H1 (cell line): ENCODE measurements around the gene BBX. TPM values are rescaled to one million over a fixed set of nuclear protein-coding genes. Genes with fewer than 3 reads are reported as not detected.

Experiments
- CHD2 ChIP-seq: IDR thresholded peaks from 2 replicates; pipeline ENCODE4 v1.6.1; 2012; ENCODE audit warnings: low read length, improper control_type of control experiment
- CHD7 ChIP-seq: fragments of 300-600 bp; sonication (generic); IDR thresholded peaks from 2 replicates; pipeline ENCODE4 v1.7.1; 2012; ENCODE audit warnings: low read length, moderate library complexity, mild to moderate bottlenecking, inconsistent platforms; ENCODE audit not compliant: insufficient replicate concordance
- CTBP2 ChIP-seq: IDR thresholded peaks from 2 replicates; pipeline ENCODE4 v1.7.0; 2011; ENCODE audit warnings: borderline replicate concordance, mild to moderate bottlenecking, moderate library complexity, mixed read lengths, low read length; ENCODE audit not compliant: insufficient read depth, insufficient read length
- CTCF ChIP-seq, 3 experiments: IDR thresholded peaks; 1 replicate in 2 of 3; 2 replicates in 1 of 3; pipeline versions ENCODE4 v1.5.1 to v1.6.1; 2011; ENCODE audit warnings: low read length in 3 of 3, mild to moderate bottlenecking in 3 of 3, inconsistent platforms in 2 of 3, low read depth in 1 of 3, moderate library complexity in 1 of 3; ENCODE audit not compliant: insufficient read depth in 1 of 3; ENCODE audit errors: control extremely low read depth in 1 of 3
- MAFK ChIP-seq: IDR thresholded peaks from 2 replicates; pipeline ENCODE4 v1.6.1; 2012; ENCODE audit warnings: low read depth, mild to moderate bottlenecking, improper control_type of control experiment, low read length
- POLR2A ChIP-seq, 2 experiments: IDR thresholded peaks; 1 replicate in 1 of 2; 2 replicates in 1 of 2; pipeline ENCODE4 v1.6.1; 2011; ENCODE audit warnings: low read depth in 2 of 2, low read length in 2 of 2, mild to moderate bottlenecking in 2 of 2; ENCODE audit errors: control extremely low read depth in 1 of 2
- RXRA ChIP-seq: IDR thresholded peaks from 2 replicates; pipeline ENCODE4 v1.6.1; 2011; ENCODE audit warnings: low read depth, mild to moderate bottlenecking, low read length, moderate library complexity; ENCODE audit not compliant: insufficient read depth
- polyA plus RNA-seq, 7 experiments: library from polyadenylated mRNA; depleted of rRNA in 3 of 7; stranded (reverse) in 5 of 7; unstranded in 2 of 7; fragments of >200 nt in 5 of 7; fragments of 200-250 nt in 2 of 7; gene quantifications; 1 replicate in 5 of 7; 2 replicates in 1 of 7; 4 replicates in 1 of 7; pipeline versions ENCODE4 v1.2.1 to v1.2.3, GENCODE V29; 2011 to 2013; ENCODE audit warnings: missing spikeins in 2 of 7, mixed read lengths in 2 of 7
- total RNA-seq: library from RNA; stranded (reverse); fragmentation: NEBNext Ultra II Directional; extraction: Animal tissue kit (Norgen Biotek cat#: 25700); gene quantifications from 2 replicates; pipeline ENCODE4 v1.2.1, GENCODE V29; 2021

The BBX gene
- total and polyA plus RNA-seq, 2 of the 8 experiments (the other 6 are each of a cell fraction or from before 2014, with no cell fraction given): 11.0 to 42.5 TPM

- peak; percentile 9 to 82 (median 64) for TF ChIP-seq CTCF (IDR thresholded peaks at IDR 0.05; ENCODE audit: control extremely low read depth in 1 of 3, insufficient read depth in 1 of 3, low read depth in 1 of 3, low read length in 3 of 3)
- TF ChIP-seq POLR2A (IDR thresholded peaks at IDR 0.05; ENCODE audit: control extremely low read depth in 1 of 2, low read depth in 2 of 2, low read length in 2 of 2): no peak
- no peak for TF ChIP-seq CTBP2
- TF ChIP-seq CHD2: no peak
- no peak for TF ChIP-seq MAFK
- TF ChIP-seq CHD7: no peak
- TF ChIP-seq RXRA: no peak
Measured at GRCh38 chr3:107752202-107752990, 229.6 kb downstream of the BBX start (continued).
